ENCODE results near the gene ALG1. TPM values are rescaled to one million over a fixed set of nuclear protein-coding genes. Genes with fewer than 3 reads are reported as not detected.
A peak's percentile ranks its signal among the peaks of the same experiment; 100 is the strongest.
"Not testable (repeated sequence)": the region's sequence is repeated elsewhere in the genome, so short reads cannot be mapped to it uniquely, and the experiment has no call there.

Gene ALG1
- total and polyA plus RNA-seq, 5 donors from 2014 or later, result 13.4 to 38.8 (median 34.0) TPM

DNA sequence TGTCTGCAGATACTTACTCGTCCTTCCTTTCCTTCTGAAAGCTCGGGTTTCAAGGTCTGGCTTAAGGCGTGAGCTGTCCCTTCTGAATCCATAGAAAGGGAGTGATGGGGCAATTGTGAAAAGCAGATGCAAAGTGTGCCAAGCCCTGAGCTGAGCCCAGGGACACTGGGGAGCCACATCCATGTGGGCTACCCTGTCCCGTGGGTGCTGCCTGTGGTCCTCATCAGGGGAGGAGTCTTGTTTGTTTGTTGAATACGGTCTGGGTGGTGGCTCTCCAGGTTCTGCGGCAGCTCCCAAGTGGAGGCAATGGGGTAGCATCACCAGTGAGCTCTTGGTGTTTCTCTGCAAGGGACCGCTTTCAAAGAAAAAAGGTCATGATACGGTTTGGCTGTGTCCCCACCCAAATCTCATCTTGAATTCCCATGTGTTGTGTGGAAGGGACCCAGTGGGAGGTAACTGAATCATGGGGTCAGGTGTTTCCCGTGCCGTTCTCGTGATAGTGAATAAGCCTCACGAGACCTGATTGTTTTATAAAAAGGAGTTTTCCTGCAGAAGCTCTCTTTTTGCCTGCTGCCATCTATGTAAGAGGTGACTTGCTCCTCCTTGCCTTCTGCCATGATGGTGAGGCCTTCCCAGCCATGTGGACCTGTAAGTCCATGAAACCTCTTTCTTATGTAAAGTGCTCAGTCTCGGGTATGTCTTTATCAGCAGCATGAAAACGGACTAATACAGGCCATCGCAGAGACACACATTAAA is 1.0 kb upstream of the ALG1 start:
- Histone ChIP-seq H3K9me3 (ENCODE audit: control insufficient read depth in 2 of 2, low read length in 2 of 2) (no peaks in the 10 kb centered on the region), H3K27ac (ENCODE audit: insufficient read depth, low read length, poor library complexity, severe bottlenecking) (peak overlapping the region; percentile 86), H3K36me3 (ENCODE audit: control insufficient read depth, insufficient read depth, low read length) (peaks cover 12% of the 10 kb centered on the region), H3K27me3 (ENCODE audit: control insufficient read depth, insufficient read depth, low read length) (no peaks in the 10 kb centered on the region), H3K4me1 (ENCODE audit: control insufficient read depth, insufficient read depth, low read length, poor library complexity, severe bottlenecking) (peaks cover 24% of the 10 kb centered on the region), H3K4me3 (ENCODE audit: low read depth, low read length) (no peak overlapping the region)
- Mint-ChIP-seq H3K4me3 (peak overlapping the region in 3 of 4 donors; percentile 47 to 94 (median 92)), H3K4me1 (peaks cover 18 to 40% (median 29%) of the 10 kb centered on the region in 4 donors), H3K9me3 (no peaks in the 10 kb centered on the region), H3K36me3 (peaks cover 13% of the 10 kb centered on the region), H3K27ac (peak overlapping the region; percentile 29 to 98 (median 98)), H3K27me3 (peaks cover 15% of the 10 kb centered on the region)
- no peak for ATAC-seq (ENCODE audit: low read depth in 2 of 2)
- DNase-seq, result peak in 1 of 3 donors; percentile 10

DNA sequence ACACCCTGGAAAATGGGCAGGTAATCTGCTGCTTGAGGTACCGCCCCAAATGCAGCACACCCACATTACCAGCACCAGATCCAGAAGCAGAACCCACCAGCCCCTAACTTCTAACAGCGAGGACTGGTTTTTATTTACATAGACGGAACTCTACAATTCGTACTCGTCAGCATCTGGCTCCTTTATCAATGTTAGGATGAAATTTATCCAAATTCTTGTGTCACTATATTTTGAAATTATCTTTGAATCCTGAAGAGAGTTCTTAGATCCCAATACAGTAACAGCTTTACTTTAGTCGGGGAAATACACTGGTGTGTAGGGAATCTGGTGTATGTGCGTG is 332 bp upstream of the ALG1 start:
- no peak for DNase-seq
- H3K36me3 Mint-ChIP-seq, result peaks cover 20% of the 10 kb centered on the region
- peaks cover 14% of the 10 kb centered on the region for H3K27me3 Mint-ChIP-seq
- H3K27ac Mint-ChIP-seq, result peak overlapping the region; percentile 98
- no peak for ATAC-seq (ENCODE audit: low read depth in 2 of 2)
- H3K4me3 Mint-ChIP-seq, result peak overlapping the region; percentile 92 to 96 (median 94)
- no peaks in the 10 kb centered on the region for H3K9me3 ChIP-seq (ENCODE audit: control insufficient read depth in 2 of 2, low read length in 2 of 2)
- H3K4me1 ChIP-seq (ENCODE audit: control insufficient read depth, insufficient read depth, low read length, poor library complexity, severe bottlenecking), result peaks cover 24% of the 10 kb centered on the region
- H3K36me3 ChIP-seq (ENCODE audit: control insufficient read depth, insufficient read depth, low read length), result peaks cover 19% of the 10 kb centered on the region
- peaks cover 18 to 40% (median 29%) of the 10 kb centered on the region in 4 donors for H3K4me1 Mint-ChIP-seq
- no peaks in the 10 kb centered on the region for H3K27me3 ChIP-seq (ENCODE audit: control insufficient read depth, insufficient read depth, low read length)
- peak overlapping the region; percentile 86 for H3K27ac ChIP-seq (ENCODE audit: insufficient read depth, low read length, poor library complexity, severe bottlenecking)
- peak overlapping the region; percentile 74 for H3K4me3 ChIP-seq (ENCODE audit: low read depth, low read length)
- H3K9me3 Mint-ChIP-seq, result no peaks in the 10 kb centered on the region

DNA sequence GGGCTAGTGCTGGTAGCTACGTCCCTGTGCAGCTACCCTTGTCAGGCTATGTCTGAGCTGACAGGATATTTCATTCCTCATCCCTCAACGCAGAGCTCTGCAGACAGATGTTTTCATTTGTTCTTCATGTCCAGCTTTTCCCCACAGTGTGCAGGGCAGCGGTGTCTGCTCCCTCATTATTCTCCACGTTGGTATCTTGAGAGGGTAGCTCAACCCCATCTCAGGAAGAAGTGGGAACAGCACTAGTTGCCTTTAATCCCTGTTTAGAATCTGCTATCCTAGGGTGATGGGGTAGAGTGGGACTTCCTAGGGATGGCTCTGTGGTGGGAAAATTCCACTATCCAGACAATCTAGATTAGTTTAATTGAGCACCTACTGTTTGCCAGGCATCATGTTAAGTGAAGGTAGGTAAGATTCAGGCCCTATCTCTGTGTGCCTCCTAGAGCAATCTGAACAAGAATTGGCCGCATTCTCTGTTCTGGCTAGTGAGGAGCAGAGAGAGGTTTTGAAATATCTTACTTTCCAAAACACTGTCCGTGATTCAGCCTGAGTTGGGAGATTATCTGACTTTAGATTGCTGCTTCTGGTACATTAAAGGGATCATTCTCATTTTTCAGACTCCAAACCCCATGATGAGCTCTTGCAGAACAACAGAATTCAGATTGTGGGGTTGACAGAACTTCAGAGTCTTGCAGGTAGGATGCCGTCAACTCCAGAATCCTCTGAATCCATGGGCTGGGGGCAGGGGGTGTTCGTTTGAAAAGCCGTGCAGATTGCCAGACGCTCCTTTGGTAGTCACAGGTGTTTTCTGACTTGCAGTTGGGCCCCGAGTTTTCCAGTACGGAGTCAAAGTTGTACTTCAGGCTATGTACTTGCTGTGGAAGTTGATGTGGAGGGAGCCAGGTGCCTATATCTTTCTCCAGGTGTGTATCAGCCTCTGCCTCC is 963 bp downstream of the ALG1 start:
- no peaks in the 10 kb centered on the region for H3K27me3 ChIP-seq (ENCODE audit: control insufficient read depth, insufficient read depth, low read length)
- Mint-ChIP-seq H3K4me3 (peak overlapping the region; percentile 92 to 96 (median 94)), H3K27ac (peak overlapping the region; percentile 98), H3K4me1 (peaks cover 18 to 40% (median 29%) of the 10 kb centered on the region in 4 donors), H3K36me3 (peaks cover 25% of the 10 kb centered on the region), H3K27me3 (peaks cover 8% of the 10 kb centered on the region), H3K9me3 (no peaks in the 10 kb centered on the region)
- peak overlapping the region; percentile 85 for H3K4me3 ChIP-seq (ENCODE audit: low read depth, low read length)
- peaks cover 28% of the 10 kb centered on the region for H3K36me3 ChIP-seq (ENCODE audit: control insufficient read depth, insufficient read depth, low read length)
- peaks cover 24% of the 10 kb centered on the region for H3K4me1 ChIP-seq (ENCODE audit: control insufficient read depth, insufficient read depth, low read length, poor library complexity, severe bottlenecking)
- H3K27ac ChIP-seq (ENCODE audit: insufficient read depth, low read length, poor library complexity, severe bottlenecking), result peak overlapping the region; percentile 86
- no peak for DNase-seq
- ATAC-seq (ENCODE audit: low read depth in 2 of 2), result no peak
- H3K9me3 ChIP-seq (ENCODE audit: control insufficient read depth in 2 of 2, low read length in 2 of 2), result no peaks in the 10 kb centered on the region

DNA sequence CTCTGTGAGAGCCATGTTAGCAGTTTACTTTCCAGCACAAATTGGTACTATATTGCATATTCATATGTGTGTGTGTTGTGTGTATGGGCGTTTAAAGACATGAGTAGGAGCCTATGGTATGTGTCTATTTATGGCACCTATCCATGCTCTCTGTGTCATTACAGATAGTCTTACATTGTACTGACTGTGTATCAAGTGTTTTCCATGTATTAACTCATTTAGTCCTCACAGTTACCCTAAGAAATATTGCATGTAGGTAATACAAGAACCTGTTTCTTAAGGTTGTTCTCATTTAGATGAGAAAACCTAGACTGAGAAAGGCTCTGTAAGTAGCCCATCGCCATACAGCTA is 1.6 kb downstream of the ALG1 start:
- H3K4me3 ChIP-seq (ENCODE audit: low read depth, low read length), result no peak overlapping the region
- Mint-ChIP-seq H3K4me3 (peak overlapping the region; percentile 92 to 96 (median 94)), H3K9me3 (no peaks in the 10 kb centered on the region), H3K27me3 (peaks cover 8% of the 10 kb centered on the region), H3K4me1 (peaks cover 18 to 40% (median 29%) of the 10 kb centered on the region in 4 donors), H3K36me3 (peaks cover 25% of the 10 kb centered on the region), H3K27ac (peak overlapping the region; percentile 11 to 98 (median 78))
- H3K27me3 ChIP-seq (ENCODE audit: control insufficient read depth, insufficient read depth, low read length), result no peaks in the 10 kb centered on the region
- no peak for DNase-seq
- no peaks in the 10 kb centered on the region for H3K9me3 ChIP-seq (ENCODE audit: control insufficient read depth in 2 of 2, low read length in 2 of 2)
- peak overlapping the region; percentile 86 for H3K27ac ChIP-seq (ENCODE audit: insufficient read depth, low read length, poor library complexity, severe bottlenecking)
- H3K36me3 ChIP-seq (ENCODE audit: control insufficient read depth, insufficient read depth, low read length), result peaks cover 29% of the 10 kb centered on the region
- H3K4me1 ChIP-seq (ENCODE audit: control insufficient read depth, insufficient read depth, low read length, poor library complexity, severe bottlenecking), result peaks cover 24% of the 10 kb centered on the region
- ATAC-seq (ENCODE audit: low read depth in 2 of 2), result no peak

DNA sequence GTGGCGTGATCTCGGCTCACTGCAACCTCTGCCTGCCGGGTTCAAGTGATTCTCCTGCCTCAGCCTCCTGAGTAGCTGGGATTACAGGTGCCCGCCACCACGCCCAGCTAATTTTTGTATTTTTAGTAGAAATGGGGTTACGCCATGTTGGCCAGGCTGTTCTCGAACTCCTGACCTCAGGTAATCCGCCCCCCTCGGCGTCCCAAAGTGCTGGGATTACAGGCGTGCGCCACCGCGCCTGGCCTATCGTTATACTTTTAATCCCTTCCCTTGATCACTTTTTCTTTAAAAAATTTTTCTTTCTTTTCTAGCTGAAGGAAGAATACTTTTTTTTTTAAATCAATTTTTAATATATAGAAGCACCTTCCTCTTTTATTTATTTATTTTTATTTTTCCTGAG is 2.1 kb downstream of the ALG1 start:
- ATAC-seq (ENCODE audit: low read depth in 2 of 2); H3K27me3 Mint-ChIP-seq; H3K9me3 Mint-ChIP-seq; H3K9me3 ChIP-seq (ENCODE audit: control insufficient read depth in 2 of 2, low read length in 2 of 2); H3K27ac ChIP-seq (ENCODE audit: insufficient read depth, low read length, poor library complexity, severe bottlenecking); H3K27ac Mint-ChIP-seq; H3K4me3 Mint-ChIP-seq; H3K4me3 ChIP-seq (ENCODE audit: low read depth, low read length); H3K27me3 ChIP-seq (ENCODE audit: control insufficient read depth, insufficient read depth, low read length); DNase-seq: not testable (repeated sequence)
- H3K36me3 ChIP-seq (ENCODE audit: control insufficient read depth, insufficient read depth, low read length), result peaks cover 29% of the 10 kb centered on the region
- Mint-ChIP-seq H3K4me1 (peaks cover 18 to 40% (median 29%) of the 10 kb centered on the region in 4 donors), H3K36me3 (peaks cover 25% of the 10 kb centered on the region)
- H3K4me1 ChIP-seq (ENCODE audit: control insufficient read depth, insufficient read depth, low read length, poor library complexity, severe bottlenecking), result peaks cover 24% of the 10 kb centered on the region

DNA sequence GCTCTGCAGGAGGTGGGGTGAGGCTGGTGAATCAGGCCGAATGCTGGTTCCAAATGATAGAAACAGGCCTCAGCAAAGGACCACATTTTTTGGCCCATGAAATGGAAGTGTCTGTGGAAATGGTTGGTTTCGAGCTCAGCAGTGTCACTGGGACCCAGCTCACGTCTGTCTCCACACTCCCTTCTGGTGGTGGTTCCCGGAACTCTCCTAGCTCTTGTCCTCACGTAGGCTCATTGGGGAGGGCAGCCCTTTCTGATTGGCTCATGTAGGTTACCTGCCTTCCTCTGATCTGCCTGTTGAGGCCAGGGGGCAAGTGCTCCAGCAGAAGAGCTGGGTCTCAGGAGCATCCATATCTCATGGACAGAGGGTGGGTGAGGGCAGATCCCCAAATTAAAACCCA is 4.0 kb downstream of the ALG1 start:
- H3K27me3 Mint-ChIP-seq, result peaks cover 3% of the 10 kb centered on the region
- Histone ChIP-seq H3K4me3 (ENCODE audit: low read depth, low read length) (no peak overlapping the region), H3K9me3 (ENCODE audit: control insufficient read depth in 2 of 2, low read length in 2 of 2) (no peaks in the 10 kb centered on the region), H3K27ac (ENCODE audit: insufficient read depth, low read length, poor library complexity, severe bottlenecking) (no peak overlapping the region), H3K36me3 (ENCODE audit: control insufficient read depth, insufficient read depth, low read length) (peaks cover 38% of the 10 kb centered on the region), H3K27me3 (ENCODE audit: control insufficient read depth, insufficient read depth, low read length) (no peaks in the 10 kb centered on the region), H3K4me1 (ENCODE audit: control insufficient read depth, insufficient read depth, low read length, poor library complexity, severe bottlenecking) (peaks cover 24% of the 10 kb centered on the region)
- ATAC-seq (ENCODE audit: low read depth in 2 of 2) (no peak), DNase-seq (no peak)
- peaks cover 28% of the 10 kb centered on the region for H3K36me3 Mint-ChIP-seq
- peaks cover 18 to 39% (median 28%) of the 10 kb centered on the region in 4 donors for H3K4me1 Mint-ChIP-seq
- H3K4me3 Mint-ChIP-seq, result no peak overlapping the region
- no peak overlapping the region for H3K27ac Mint-ChIP-seq
- no peaks in the 10 kb centered on the region for H3K9me3 Mint-ChIP-seq

DNA sequence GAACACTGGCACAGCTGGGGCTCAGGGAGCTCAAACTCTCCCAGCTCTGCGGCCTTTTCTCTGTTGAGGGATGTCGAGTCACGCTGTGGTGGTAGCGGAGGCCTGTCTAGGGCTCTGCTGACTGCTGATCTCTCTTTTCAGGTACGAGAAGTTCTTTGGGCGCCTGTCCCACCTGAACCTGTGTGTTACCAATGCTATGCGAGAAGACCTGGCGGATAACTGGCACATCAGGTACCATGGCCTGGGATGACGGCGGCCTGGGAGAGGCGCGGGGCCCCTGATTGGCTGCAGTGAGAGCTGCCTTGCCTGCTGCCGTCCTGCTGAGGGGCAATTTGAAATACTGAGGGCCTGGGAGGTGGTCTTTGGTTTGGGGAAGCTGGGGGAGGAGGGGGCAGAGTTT is 5.7 kb downstream of the ALG1 start:
- no peaks in the 10 kb centered on the region for H3K9me3 ChIP-seq (ENCODE audit: control insufficient read depth in 2 of 2, low read length in 2 of 2)
- ATAC-seq (ENCODE audit: low read depth in 2 of 2), result no peak
- H3K4me1 Mint-ChIP-seq, result peaks cover 9 to 26% (median 19%) of the 10 kb centered on the region in 4 donors
- peaks cover 28% of the 10 kb centered on the region for H3K36me3 Mint-ChIP-seq
- no peak overlapping the region for H3K27ac Mint-ChIP-seq
- H3K9me3 Mint-ChIP-seq, result no peaks in the 10 kb centered on the region
- H3K4me3 ChIP-seq (ENCODE audit: low read depth, low read length), result no peak overlapping the region
- peaks cover 40% of the 10 kb centered on the region for H3K36me3 ChIP-seq (ENCODE audit: control insufficient read depth, insufficient read depth, low read length)
- H3K4me1 ChIP-seq (ENCODE audit: control insufficient read depth, insufficient read depth, low read length, poor library complexity, severe bottlenecking), result peaks cover 12% of the 10 kb centered on the region
- no peaks in the 10 kb centered on the region for H3K27me3 ChIP-seq (ENCODE audit: control insufficient read depth, insufficient read depth, low read length)
- no peak overlapping the region for H3K27ac ChIP-seq (ENCODE audit: insufficient read depth, low read length, poor library complexity, severe bottlenecking)
- DNase-seq, result no peak
- H3K27me3 Mint-ChIP-seq, result no peaks in the 10 kb centered on the region
- no peak overlapping the region for H3K4me3 Mint-ChIP-seq

All from CD4-positive, CD25-positive, alpha-beta regulatory T cell (primary cell).